Stimulated activated CD4-positive, alpha-beta T cell treated with anti-CD3 and anti-CD28 coated beads, Interleukin-4, amount 100 ng/mL, for 48 hours (primary cell): ENCODE data around the gene RPSA.
"Not testable (repeated sequence)": the region's sequence is repeated elsewhere in the genome, so short reads cannot be mapped to it uniquely, and the experiment has no call there.

ENCODE experiments used
- DNase-seq, 2 donors: peaks; one replicate each; pipeline ENCODE4 v3.0.0-alpha.2; 2020; ENCODE audit warnings: low read depth in 2 of 2

RPSA gene

DNA sequence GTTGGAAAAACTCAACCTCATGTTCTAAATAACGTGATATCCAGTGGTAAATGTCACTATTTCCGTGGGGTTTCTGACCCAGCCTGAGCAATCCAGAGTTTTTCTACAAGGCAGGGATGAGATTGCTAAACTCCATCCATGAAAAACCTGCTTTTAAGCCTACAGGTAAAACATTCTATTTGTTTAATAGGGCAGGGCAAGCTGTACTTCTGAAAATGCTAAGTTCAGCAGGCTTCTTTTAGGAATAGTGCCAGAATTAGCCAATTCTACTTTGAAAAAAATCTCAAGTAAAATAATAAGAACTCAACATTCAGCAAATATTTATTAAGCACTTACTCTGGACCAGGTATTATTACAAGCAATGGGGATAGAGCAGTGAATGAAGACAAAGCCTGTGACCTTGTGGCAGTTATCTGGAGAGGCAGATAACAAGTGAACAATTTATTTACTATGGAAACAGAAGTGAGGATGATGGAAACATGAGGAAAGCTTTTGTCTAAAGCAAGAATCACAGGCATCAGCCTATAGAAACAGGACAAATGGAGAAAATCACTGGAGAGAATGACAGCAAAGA is 13.3 kb downstream of the RPSA start:
- DNase-seq: no peak

DNA sequence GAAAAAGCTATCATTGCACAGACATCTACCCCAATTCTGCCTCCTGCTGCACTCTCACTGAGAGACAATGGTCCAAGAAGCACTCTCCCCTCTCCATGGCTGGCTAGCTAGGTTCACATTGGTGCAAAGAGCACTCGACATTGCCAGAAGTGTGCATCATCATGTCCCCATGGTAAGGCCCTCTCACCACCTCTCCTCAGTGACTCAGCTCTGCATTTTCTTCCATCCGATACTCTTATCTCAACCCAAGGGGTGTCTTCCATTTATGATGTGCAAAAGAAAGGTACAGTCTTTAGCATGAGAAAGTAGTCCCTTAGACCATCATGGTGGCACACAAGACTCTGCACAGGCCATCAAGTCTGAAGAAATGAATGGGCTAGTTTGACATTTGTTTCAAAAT is 14.0 kb downstream of the RPSA start:
- no peak for DNase-seq

- DNase-seq: no peak
Measured at GRCh38 chr3:39423436-39423970, 17.0 kb downstream of the RPSA start.

GRCh38 chr3:39426312-39426711 is 19.8 kb downstream of the RPSA start:
- DNase-seq: no peak

DNA sequence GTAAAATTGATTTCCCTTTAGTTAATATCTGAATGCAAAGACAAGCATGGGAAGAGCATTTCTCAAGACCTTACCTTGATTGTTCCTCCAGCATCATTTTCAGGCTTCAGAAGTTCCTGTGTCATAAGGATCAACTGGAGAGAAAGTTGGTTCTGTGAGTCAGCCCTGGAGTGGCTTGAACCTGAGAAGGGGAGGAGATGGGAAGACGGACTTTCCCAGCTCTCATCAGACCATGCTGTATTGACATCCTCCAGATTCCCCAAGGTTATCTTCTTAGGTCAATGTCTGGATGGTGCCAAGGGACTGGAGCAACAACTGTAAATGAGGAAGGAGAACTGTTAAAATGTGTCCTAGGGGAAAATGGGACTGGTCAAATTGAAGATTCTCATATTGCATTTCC is 21.0 kb downstream of the RPSA start:
- no peak for DNase-seq

DNA sequence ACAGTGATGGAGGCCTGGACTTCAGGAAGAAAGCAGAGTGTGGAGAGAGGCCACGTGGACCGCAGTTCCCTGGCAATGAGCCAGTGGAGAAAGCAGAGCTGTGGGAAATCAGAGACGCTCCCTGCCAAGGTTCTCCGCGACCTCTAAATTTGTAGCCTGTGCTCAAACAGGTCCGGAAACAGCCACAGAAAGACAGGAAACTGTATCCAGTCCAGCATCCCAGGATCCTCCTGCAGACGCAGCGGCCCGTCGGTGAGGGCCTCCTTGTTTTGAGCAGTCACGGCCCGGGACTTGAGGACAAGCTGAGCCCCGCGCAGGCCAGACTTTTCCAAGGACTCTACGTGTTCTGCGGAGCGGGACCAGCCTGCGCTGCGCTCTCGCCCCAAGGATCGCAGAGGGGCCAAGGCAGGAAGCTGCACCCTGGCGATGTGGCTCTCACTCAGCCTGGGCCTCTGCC is 22.3 kb downstream of the RPSA start:
- no peak for DNase-seq

DNA sequence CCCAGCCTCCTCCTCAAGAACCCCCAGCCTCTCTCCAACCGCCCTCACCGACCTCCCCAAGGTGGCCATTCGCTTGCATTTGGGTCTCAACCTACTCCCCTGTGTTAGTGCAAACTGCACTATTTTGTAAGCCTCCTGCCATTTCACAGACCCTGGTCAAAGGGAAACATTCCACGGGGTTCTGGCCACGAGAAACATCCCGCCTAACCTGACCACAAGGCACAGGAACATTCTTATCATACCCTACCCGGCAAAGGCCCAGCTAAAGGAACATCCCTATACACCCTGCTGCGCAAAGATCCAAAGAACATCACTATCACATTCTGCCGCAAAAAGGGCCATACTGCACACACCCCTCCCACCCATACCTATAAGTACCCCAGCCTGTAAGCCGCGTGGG is 22.9 kb downstream of the RPSA start:
- DNase-seq: no peak

- no peak for DNase-seq
Measured at GRCh38 chr3:39432342-39432741, 25.8 kb downstream of the RPSA start.

DNA sequence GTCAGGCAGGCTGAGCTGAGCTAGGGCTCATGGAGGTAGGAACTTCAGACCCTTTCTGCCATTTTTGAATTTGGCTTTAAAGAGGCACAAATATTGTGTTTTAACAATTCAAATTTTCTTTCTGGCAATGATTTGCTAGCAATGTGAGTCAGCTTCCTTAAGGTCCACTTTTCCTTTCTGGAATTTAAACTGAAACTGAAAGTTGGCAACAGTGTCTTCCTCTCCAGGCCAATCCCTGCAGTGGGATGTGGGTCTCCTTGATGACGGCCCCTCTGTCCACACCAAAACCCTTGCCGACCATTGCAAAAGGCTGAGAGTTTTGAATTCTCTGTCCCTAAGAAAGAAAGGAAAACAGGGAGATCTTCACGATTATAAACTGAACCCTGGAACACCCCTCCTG is 27.1 kb downstream of the RPSA start:
- no peak for DNase-seq

GRCh38 chr3:39434574-39434973 is 28.1 kb downstream of the RPSA start:
- no peak for DNase-seq

DNA sequence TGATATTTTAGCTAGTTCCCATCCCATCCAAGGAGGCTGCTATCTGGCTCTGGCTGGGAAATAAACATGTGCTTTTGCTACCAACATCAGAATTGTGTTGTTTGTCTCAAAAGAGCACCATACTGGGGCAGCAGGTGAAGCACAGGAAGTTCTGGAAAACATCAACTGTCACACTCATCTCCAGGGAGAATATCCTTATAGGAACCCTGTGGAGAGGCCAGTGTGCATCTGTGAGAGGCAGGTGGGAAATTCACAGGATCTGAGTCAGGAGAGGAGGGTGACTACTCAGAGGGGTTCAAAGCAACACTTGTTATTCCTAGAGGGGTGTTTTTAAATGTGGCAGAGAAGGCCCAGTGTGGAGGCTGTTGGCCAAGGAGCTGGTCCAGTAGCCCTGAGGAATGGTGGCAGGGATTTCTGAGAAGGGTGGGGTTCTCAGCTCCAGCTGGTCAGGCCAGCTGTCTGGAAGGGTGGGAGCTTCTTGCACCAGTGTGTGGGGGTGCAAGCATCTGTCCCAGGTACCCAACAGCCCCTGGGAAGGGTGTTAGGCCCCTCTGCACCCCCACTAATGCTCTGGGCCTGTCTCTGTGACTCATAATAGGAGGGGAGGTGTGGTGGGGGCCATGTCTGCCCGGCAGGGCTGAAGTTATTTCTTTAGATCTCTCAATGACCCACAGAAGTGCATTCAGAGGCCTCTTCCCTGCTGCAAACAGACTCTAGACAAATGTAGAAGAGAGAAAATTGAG is 28.7 kb downstream of the RPSA start:
- DNase-seq: no peak

GRCh38 chr3:39438880-39439279 is 32.4 kb downstream of the RPSA start:
- DNase-seq: no peak

GRCh38 chr3:39440316-39440715 is 33.8 kb downstream of the RPSA start:
- DNase-seq: no peak

DNA sequence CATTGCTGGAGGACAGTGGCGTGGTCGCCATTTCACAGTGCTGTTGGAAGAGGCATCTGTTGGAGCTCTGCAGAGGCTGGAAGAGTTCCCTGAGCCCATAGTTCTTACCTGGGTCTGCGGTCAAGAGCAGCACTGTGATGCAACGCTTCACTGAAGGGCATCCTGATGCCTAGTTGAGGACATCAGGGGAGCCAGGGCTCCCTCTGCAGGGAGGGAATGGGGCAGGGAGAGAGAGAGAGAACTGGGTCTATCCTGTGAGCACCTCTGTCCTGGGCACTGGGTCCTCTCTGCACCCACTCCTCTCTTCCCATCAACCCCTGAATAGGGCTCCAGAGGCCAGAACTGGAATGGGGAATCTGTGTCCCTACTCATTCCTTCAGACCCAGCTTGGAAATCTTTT is 37.0 kb downstream of the RPSA start:
- no peak for DNase-seq

DNA sequence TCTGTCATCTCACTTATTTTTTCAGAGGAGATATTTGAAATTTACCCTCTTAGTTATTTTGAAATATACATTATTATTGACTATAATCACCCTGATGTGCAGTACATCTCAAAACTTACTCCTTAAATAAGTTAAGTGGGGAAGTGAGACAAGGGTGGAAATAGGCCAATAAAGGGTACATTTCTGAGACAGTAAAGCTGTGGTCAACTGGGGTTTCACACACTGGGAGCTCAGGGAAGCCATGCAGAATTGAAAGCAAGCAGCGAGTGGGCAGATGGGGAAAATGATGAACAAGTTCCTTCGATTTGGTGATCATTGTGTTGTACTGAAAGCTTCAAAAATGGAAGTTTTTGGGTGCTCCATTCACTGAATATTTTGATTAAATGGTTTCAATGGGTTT is 39.4 kb downstream of the RPSA start:
- DNase-seq: no peak

GRCh38 chr3:39446444-39446843 is 39.9 kb downstream of the RPSA start:
- DNase-seq: no peak

DNA sequence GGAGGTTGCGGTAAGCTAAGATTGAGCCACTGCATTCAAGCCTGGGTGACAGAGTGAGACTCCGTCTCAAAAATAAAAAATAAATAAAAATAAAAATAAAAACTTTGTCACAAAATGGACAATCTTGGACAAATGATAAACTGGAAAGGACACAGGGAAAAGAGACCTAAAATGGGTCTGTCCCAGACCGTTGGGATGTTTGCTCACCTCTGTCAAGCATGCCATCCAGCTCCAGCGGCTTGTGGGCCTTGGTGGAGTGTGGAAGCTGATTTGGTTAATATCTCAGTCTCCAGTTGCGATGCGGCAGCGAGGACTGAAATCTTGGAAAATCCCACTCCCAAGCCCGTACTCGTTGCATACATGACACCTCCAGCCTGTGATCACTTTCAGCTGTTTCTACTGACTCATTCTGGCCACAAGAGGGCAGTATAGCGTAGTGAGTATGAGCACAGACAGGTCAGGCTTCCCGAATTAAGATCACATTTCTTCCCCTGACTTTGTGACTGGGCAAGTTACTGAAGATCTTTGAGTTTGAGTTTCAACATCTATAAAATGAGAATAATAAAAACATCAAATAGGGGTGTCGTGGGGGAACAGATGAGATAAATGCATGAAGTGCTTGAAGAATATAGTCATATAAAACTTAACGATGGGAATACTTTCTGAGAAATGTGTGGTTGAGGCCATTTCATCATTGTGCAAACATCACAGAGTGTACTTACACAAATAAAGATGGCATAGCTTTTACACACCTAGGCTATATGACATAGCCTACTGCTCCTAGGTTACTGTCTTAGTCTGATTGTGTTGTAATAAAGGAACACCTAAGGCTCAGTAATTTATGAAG is 41.3 kb downstream of the RPSA start:
- DNase-seq: peak; percentile 32 to 39

GRCh38 chr3:39448506-39449233 is 42.1 kb downstream of the RPSA start:
- DNase-seq: no peak

GRCh38 chr3:39449796-39450195 is 43.3 kb downstream of the RPSA start:
- DNase-seq: no peak

GRCh38 chr3:39453134-39453533 is 46.6 kb downstream of the RPSA start:
- no peak for DNase-seq

DNA sequence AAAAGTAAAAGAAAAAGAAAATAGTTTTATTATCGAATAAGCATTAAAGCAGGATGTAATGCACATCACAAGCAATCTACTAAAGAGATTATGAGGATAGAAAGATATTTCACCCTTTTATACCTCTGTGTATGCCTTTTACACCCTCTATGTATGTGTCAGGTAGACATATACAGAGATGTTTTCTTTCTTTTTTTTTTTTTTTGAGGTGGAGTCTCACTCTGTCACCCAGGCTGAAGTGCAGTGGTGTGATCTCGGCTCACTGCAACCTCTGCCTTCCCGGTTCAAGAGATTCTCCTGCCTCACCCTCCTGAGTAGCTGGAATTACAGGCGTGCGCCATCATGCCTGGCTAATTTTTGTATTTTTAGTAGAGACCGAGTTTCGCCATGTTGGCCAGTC is 47.4 kb downstream of the RPSA start:
- DNase-seq: not testable (repeated sequence)
